Measurements from ENCODE around the gene ERN1. TPM values are rescaled to one million over a fixed set of nuclear protein-coding genes. Genes with fewer than 3 reads are reported as not detected.

Gene ERN1
- total and polyA plus RNA-seq, 10 donors = 3.1 to 65.4 (median 44.1) TPM

DNA sequence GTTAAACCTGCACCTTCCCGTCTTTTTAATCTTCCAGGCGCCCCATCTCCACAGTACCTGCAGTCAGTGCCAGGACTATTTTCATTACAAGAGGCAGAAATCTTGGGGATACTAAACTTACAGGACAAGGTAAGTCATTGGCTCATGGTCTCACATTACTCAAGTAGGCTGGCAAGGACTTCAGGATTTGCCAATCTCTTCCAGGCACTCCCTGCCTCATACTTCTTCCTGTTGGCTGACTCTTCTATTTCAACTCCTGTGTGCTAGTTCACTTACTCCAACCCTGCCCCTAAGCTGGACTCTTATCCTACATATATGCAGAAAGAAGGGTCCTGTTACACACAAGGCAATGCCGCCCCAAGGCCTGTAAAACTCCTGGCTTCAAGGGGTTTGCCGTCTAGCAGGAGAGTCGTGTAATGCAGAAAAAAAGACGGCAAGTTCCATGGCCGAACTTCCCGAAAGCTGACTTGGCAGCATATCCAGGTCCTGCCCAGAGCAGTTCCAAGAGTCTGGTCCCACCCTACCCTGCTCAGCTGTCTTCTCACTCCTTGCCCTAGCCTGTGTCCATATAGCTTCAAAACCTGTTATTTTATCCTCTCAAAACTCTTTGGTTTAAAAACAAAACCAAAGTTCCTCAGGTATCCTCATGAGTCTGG is 14.8 kb downstream of the ERN1 start:
- Histone ChIP-seq H3K36me3 (no peaks in the 10 kb centered on the region), H3K4me3 (no peak overlapping the region), H3K4me1 (peaks cover 13 to 98% (median 50%) of the 10 kb centered on the region in 6 donors), H3K27me3 (replicated peaks in 1 of 7) (no peaks in the 10 kb centered on the region), H3K9me3 (no peaks in the 10 kb centered on the region), H3K27ac (no peak overlapping the region)
- no peak for TF ChIP-seq POLR2A (IDR thresholded peaks at IDR 0.05)
- TF ChIP-seq POLR2AphosphoS5 (IDR thresholded peaks at IDR 0.05) = no peak
- TF ChIP-seq, protein P1, sequence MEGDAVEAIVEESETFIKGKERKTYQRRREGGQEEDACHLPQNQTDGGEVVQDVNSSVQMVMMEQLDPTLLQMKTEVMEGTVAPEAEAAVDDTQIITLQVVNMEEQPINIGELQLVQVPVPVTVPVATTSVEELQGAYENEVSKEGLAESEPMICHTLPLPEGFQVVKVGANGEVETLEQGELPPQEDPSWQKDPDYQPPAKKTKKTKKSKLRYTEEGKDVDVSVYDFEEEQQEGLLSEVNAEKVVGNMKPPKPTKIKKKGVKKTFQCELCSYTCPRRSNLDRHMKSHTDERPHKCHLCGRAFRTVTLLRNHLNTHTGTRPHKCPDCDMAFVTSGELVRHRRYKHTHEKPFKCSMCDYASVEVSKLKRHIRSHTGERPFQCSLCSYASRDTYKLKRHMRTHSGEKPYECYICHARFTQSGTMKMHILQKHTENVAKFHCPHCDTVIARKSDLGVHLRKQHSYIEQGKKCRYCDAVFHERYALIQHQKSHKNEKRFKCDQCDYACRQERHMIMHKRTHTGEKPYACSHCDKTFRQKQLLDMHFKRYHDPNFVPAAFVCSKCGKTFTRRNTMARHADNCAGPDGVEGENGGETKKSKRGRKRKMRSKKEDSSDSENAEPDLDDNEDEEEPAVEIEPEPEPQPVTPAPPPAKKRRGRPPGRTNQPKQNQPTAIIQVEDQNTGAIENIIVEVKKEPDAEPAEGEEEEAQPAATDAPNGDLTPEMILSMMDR (IDR thresholded peaks at IDR 0.05 in 8 of 11, conservative IDR thresholded peaks at IDR 0.05 in 3 of 11) = no peak
- intact Hi-C loops (cut with DNase I; ENCODE audit: low total_unique reads) = no loop called here
- DNase-seq = no peak
- 89 to 96% (median 93%) methylated on average over 8 of the region's 8 CpGs for WGBS, 5 donors

DNA sequence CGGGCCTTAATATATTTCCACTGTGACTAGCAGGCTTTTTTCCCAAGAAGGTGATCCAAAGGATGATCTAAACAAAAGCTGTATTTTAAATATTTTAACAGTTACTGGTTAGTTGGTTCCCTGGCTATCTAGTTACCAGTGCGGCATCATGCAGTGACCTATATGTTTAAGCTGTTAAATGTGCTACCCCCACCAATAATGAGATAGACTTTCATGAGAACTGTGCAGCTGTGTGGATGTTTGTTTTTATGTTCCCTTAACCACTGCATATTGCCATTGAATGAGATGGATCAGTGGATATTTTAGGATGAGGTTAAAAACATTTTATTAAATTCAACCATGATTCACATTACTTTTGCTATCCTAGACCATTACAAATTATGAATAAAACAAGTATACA is 16.9 kb downstream of the ERN1 start:
- Histone ChIP-seq H3K4me1 (peaks cover 2 to 97% (median 42%) of the 10 kb centered on the region in 6 donors), H3K27ac (no peak overlapping the region), H3K9me3 (no peaks in the 10 kb centered on the region), H3K27me3 (replicated peaks in 1 of 7) (no peaks in the 10 kb centered on the region), H3K4me3 (no peak overlapping the region), H3K36me3 (no peaks in the 10 kb centered on the region)
- WGBS, 5 donors = 90 to 99% (median 98%) methylated on average over 2 of the region's 2 CpGs
- TF ChIP-seq POLR2A (IDR thresholded peaks at IDR 0.05) (no peak), POLR2AphosphoS5 (IDR thresholded peaks at IDR 0.05) (no peak)
- TF ChIP-seq, protein P1 (IDR thresholded peaks at IDR 0.05 in 8 of 11, conservative IDR thresholded peaks at IDR 0.05 in 3 of 11) = no peak
- intact Hi-C loops (cut with DNase I; ENCODE audit: low total_unique reads) = no loop called here
- no peak for DNase-seq

- WGBS, 5 donors = 76 to 93% (median 83%) methylated on average over 4 of the region's 4 CpGs
- intact Hi-C loops (cut with DNase I; ENCODE audit: low total_unique reads) = no loop called here
These were observed 18.1 kb downstream of the ERN1 start for GRCh38 chr17:64111831-64112230.

More at GRCh38 chr17:64111831-64112230, 18.1 kb downstream of the ERN1 start:
- Histone ChIP-seq H3K4me1 (peaks cover 0 to 97% (median 43%) of the 10 kb centered on the region in 6 donors), H3K27me3 (replicated peaks in 1 of 7) (no peaks in the 10 kb centered on the region), H3K4me3 (no peak overlapping the region), H3K9me3 (no peaks in the 10 kb centered on the region), H3K27ac (no peak overlapping the region), H3K36me3 (no peaks in the 10 kb centered on the region)
- DNase-seq = no peak
- TF ChIP-seq POLR2A (IDR thresholded peaks at IDR 0.05) = no peak
- no peak for TF ChIP-seq POLR2AphosphoS5 (IDR thresholded peaks at IDR 0.05)
- TF ChIP-seq, protein P1 (IDR thresholded peaks at IDR 0.05 in 8 of 11, conservative IDR thresholded peaks at IDR 0.05 in 3 of 11) = no peak
